GM19455 (cell line): ENCODE measurements around the gene CLDND1.

Experiments used
- ATAC-seq: cut with Tn5 transposase; IDR thresholded peaks from one replicate; pipeline ENCODE4 v1.9.1; 2021; ENCODE audit not compliant: unreplicated experiment

Gene CLDND1

DNA sequence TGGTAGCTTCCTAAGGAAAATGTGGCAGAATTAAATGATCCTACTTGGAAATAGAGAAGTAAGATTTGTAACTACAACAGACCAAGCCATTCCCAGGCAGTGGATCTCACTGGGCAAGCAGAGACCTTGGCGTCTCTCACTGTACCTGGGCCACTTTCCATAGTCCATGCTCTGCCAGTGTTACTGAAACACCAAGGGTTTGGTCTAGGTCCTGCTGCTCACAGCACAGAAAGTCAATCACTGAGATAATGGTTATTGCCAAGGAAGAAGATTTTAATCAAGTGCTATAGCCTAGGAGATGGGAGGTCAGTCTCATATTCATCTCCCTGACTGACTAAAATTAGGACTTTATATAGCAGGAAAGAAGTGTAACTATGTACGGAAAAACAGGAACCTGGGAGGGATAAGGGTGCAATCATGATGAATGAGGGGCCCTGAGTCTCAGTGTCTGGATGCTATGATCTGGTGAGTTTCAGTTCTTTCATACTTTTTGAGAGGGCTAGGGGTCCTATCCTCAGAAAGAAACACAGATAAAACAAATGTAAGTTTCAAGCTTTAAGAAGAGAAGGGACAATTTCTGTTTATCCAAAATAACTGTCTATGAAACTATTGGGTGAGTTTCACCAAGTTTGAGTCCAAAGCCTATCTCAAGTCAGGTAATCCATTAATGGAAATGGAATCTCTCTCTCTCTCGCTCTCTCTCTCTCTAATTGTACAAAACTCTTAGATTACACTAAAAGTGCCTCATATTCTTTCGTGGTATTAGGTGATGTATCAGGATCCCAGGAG is 29.7 kb upstream of the CLDND1 start:
- ATAC-seq = no peak

DNA sequence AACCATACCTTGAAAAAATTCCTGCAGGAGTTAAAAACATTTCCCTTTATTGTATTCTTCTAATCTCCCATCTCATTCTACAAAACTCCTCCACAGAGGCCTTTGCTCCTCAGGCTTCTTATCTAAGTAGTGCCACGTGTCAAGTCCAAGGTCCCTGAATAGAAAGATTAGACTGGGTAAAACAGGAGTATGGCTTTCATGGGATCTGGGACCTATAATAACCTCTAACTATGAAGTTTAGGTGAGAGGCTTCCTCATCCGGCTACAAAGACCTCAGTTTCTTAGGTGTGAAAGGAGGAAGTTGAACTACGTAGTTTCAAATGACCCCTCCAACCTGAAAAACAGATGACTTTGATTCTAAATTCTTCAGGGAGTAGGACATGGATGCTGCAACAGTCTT is 29.1 kb upstream of the CLDND1 start:
- no peak for ATAC-seq

DNA sequence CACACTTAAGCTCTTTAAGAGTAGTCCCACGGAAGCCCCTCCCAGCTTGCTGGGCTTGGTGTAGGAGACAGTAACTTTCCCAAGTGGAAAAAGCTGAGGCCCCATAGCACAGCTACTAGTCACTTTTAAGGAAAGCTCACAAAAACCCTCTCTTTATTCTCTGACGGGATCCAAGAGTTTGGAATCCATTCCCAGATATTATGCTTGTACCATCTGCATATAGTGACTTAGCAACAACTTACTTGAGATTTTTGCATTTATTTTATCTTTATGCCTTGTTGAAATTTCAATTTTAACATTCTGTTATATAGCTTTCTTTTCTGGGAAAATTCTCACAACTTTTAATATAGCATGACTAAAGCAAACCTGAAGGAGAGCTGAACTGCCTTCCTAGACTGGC is 28.5 kb upstream of the CLDND1 start:
- ATAC-seq = no peak

DNA sequence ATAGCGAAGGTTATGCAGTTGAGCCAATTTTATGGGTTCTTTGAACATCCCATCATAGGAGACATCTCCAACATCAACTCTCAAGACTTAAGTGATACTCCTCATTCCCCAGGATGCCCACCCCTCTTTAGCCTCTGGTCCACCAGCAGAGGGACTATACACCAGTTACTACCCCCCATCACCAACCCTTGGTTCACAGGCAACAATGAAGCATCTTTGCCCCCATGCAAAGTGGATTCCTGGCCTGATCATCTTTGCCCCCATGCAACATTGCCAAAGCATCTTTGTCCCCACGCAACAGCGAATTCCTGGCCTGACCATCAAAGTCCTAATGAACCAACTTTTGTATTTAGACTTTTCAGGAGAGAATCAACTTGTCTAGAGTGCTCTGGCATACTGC is 28.1 kb upstream of the CLDND1 start:
- ATAC-seq = no peak

DNA sequence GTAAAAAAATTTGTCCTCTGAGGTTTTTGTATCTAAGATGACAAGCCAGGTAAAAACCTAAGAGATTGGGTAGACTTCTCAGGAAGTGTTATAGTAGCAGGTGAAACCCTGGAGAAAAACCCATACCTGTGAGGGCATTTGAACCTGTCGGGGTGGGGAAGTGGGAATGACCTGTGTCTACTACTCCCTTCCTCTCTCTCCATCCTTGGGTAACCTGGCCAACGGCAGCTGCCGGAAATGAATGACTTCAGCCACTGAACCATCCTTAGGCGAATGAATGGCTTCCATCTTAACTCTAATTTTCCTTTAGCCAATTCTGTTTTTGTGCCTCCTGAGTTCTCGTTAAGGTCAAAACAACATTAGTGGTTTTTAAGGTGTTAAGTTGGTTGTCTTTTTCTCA is 25.8 kb upstream of the CLDND1 start:
- no peak for ATAC-seq

DNA sequence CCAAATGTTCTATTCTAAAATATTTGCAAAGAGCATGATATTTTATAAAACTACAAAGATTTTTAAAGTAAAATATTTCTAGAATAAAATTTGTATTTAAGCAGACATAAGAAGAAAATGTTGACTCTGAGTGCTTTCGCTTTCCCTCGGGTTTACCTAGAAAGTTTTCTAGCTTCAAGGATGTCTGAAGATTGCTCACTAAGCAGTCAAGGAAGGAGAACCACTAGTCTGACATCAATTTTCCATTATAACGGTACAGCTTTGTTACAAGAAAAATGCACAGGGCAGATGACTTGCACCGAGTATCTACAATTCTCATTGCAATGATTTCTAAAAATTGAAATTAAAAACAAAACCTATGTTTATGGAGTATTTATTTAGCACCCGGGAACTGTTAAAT is 23.2 kb upstream of the CLDND1 start:
- no peak for ATAC-seq

DNA sequence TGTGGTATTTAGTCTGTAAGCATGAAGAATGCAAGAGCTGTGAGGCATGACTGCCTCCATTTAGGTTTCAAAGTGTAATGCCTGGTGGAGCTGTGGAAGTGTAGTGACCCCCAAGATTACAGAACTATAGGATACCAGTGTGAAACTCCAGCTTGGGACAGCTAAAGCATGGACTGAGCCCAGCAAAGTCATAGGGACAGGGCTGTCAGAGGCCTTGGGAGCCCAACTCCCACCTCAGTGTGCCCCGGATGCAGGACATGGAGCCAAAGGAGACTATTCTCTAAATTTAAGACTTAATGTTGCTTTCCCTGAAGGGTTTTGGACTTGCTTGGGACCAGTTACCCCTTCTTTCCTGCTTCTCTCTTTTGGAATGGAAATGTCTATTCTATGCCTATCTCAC is 19.9 kb upstream of the CLDND1 start:
- no peak for ATAC-seq

DNA sequence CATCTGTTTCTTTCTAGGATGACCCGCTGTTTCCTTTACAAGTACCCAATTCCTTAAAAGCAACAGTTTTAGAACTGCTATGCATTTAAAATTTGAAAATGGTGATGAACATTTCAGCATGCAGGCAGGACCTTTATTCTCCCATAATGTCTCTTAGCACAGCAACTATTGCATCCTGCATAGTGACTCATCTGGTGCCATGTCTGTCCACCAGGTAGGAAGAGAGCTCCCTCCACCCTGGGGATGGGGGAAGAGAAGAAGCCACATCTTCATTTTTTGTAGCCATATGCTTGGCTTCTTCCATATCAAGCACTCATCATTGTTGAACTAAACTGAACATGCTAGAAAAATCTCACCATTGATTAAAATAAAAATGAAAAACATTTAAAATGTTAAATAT is 19.0 kb upstream of the CLDND1 start:
- ATAC-seq = no peak

DNA sequence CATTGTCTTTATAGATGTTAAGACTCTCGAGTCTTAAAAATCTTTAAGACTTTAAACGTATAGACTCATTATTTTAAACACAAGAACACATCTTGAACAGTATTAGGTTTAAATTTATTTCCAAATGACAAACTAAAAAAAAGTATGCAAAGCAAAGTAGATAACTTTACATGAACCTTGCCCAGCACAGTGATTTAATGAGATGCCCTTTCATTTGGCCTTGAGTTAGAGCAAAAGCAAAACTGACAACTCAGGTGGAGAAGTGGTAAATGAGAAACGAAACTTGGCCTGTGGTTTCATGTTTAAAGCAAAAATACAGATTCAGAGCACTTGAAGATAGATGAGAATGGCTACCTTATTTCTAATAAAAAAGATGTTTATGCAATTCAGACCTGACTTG is 17.6 kb upstream of the CLDND1 start:
- ATAC-seq = peak; percentile 50

DNA sequence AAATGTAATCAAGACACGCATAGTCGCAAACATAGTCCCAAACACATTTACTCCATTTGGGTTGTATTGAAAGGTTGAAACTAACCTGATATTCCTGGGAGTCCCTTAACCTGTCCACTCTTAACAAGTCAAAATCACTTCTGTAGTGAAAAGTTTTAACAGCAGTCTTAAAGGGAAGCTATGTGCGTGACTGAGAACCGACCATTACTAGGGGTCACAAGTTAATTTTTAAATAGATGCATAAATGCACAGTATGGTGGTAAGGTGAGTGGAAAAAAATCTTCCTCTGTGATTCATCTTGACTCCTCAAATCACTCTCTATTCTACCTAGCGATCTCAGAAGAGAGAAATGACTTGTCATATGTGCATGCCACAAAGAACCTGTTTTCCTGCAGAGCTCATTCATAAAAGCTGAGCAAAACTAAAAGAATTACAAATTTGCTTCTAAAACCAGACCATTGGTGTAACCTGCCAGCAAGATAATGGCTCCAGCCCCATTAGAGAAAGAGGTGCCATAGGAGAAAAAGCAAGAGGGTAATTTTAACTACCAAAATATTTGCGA is 13.8 kb upstream of the CLDND1 start:
- ATAC-seq = peak; percentile 71

DNA sequence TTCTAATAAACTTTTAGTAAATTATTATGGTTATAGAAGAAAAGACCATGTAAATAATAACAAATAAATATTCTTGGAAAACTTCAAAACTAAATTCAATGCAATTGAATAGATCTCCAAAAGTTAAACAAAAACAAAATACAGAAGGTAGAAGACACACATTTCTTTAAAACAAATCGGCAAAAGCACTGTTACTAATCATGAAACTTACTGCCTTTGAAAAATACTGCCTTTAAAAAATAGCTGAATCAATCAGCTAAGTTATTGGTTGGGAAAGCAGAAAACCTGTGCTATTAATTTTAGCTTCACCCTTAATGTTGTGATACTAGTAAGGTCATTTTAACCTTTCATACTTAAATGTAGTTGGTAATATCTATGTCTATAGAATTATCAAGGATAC is 12.0 kb upstream of the CLDND1 start:
- ATAC-seq = no peak

DNA sequence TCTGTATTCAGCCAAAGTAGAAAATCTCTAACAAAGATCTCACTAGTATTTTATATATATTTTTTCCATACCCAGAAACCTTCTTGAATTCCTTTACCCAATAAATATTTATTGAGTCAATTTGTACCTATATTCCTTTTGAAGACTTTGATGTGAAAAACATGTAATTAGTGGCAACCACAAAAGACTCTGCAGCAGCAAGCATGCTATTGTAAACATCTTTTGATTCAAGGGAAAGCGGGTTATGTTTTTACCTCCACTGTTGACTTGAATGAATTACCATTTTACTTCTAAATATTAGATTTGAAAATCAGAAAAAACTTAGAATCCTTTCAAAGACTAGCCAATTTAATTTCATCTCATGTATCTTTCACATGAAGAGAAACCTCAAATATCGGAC is 11.5 kb upstream of the CLDND1 start:
- no peak for ATAC-seq

DNA sequence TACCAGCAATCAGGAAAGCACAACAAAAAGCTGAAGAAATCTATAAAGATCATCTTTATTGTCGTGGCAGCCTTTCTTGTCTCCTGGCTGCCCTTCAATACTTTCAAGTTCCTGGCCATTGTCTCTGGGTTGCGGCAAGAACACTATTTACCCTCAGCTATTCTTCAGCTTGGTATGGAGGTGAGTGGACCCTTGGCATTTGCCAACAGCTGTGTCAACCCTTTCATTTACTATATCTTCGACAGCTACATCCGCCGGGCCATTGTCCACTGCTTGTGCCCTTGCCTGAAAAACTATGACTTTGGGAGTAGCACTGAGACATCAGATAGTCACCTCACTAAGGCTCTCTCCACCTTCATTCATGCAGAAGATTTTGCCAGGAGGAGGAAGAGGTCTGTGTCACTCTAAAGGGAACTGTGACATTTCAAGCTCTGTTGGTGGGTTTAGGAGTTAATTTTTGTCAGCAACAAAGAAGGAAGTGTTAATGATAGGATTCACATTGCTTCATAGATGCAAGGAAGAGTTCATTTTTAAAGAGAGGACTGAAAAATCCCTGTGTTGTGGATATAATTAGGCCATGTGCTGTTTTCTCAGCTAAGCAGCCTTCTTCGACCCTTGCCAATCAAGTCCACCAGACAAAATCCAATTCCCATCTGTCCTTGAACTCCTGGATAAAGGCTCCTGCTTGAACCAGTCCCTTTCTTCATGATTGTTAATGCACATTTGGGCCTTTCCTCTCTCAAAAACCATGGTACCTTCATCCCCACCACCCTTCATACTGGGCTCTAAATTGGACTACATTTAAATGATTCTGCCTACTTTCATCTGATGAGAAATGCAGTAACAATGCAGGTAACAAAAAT is 10.2 kb upstream of the CLDND1 start:
- no peak for ATAC-seq

DNA sequence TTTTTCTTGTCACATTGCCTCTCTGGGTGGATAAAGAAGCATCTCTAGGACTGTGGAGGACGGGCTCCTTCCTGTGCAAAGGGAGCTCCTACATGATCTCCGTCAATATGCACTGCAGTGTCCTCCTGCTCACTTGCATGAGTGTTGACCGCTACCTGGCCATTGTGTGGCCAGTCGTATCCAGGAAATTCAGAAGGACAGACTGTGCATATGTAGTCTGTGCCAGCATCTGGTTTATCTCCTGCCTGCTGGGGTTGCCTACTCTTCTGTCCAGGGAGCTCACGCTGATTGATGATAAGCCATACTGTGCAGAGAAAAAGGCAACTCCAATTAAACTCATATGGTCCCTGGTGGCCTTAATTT is 9.6 kb upstream of the CLDND1 start:
- peak; percentile 1 for ATAC-seq

DNA sequence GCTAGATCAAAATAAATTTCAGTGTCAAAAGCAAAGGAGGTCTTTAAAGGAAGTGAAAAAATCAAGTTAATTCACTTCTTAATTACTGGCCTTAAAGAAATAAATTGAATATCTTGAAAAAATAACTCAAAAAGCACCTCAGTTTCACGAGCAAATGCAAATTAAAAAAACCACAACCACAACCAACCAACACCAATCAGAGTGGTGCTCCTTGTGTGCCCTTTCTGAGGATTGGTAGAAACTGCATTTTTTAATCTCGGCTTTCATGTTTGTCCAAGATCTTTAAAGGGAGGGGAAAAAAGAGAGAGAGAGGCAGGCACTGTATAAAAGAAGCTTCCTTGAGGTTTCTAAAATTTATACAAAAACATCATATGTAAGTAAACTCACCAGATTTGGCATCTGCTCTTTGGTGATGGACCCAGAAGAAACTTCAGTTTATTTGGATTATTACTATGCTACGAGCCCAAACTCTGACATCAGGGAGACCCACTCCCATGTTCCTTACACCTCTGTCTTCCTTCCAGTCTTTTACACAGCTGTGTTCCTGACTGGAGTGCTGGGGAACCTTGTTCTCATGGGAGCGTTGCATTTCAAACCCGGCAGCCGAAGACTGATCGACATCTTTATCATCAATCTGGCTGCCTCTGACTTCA is 9.0 kb upstream of the CLDND1 start, which contains the start of gene GPR15:
Gene GPR15 (plus strand): TSS at position 357 of the 653 bp plus-strand sequence. CDS start 56 bp downstream, at position 413.
- peak; percentile 38 for ATAC-seq

DNA sequence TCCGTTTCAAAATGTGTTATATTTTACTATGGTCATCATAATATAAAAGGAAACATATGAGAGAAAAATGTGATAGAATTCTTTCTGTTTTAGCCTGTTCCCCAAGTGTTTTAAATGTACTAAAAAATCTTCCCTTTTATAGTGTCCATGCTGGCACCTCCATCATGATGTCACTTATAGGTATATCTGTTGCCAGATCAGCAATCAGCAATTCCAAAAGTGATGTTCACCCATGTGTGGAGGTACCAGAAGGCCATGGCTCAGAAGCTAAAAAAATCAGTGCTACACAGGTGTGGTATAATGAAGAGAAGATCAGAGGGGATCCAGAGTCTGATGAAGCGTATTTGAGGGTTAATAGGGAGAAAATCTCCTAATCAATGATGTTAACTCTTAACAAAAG is 8.0 kb upstream of the CLDND1 start:
- no peak for ATAC-seq

DNA sequence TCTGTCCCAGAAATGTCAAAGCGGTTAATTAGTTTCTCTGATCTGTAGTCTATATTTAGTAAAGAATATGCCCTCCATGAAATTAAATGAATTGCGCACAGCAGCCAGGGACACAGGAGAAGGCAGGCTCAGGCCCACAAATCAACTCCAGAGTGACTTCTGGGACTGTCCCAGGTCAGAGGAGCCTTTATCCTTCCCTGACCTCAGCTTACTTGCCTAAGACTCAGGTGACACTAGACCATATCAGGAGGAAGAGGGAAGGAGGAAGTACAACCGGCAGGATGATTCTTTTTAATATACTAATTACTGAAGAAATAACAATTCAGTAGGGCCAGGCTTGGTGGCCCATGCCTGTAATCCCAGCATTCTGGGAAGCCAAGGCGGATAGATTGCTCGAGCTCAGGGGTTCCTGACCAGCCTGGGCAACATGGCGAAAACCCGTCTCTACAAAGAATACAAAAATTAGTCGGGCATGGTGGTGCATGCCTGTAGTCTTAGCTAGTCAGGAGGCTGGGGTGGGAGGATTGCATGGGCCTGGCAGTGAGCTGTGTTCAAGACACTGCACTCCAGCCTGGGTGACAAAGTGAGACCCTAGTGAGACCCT is 7.3 kb upstream of the CLDND1 start:
- no peak for ATAC-seq

DNA sequence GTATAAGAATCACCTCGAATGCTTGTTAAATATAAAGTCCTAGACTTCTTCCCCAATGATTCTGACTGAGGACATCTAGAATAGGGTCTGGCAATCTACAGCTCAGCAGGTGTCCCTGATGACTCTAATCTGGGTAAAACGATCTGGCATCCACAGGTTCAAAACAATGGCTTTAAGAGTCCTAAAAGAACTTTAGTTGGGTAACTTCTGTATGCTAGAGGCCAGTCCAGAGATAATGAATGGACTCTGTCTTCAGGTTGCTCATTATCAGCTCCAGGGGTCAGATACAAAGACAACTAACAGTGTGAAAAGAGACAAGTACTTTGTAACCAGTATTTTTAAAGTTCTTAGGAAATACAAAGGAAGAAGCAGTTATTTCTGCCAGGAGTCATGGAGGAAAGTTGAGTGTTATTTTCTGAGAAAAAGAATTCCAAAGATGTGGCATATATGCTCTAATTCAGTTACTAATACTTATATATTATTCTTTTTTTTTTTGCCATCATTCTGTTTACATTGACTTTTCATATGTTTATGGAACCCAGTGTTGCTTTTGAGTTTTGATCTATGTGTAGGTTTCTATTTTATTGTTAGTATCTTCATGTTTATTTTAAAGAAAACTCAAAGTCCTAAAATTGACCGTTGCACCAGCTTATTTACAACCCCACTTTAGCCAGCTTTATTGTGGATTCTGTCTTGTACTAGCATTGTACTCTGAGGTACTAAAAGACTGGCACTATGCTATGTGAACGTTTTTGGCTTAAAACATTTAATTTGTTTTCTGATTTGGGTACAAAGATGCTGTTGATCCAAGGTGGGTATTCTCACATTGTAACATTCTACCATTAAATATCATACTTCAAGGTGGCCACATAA is 6.0 kb upstream of the CLDND1 start:
- no peak for ATAC-seq

DNA sequence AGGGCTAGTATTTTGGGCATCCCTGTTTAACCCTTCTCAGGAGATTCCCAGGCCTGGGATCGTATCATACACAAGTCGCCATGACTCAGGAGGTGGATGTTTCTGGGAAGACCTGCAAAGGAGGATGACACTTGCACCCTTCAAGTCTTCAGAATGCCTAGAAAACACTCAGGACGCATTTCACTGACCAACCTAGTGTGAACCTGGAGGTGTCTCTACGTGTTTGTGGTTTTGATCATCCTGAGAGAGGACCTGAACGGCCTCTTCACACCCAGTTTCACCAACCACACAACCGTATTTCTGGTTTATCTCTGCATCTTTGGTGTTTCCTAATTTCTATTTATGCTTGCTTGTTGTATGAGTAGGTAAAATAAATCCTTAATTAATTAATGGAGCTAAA is 2.8 kb upstream of the CLDND1 start:
- ATAC-seq = no peak

DNA sequence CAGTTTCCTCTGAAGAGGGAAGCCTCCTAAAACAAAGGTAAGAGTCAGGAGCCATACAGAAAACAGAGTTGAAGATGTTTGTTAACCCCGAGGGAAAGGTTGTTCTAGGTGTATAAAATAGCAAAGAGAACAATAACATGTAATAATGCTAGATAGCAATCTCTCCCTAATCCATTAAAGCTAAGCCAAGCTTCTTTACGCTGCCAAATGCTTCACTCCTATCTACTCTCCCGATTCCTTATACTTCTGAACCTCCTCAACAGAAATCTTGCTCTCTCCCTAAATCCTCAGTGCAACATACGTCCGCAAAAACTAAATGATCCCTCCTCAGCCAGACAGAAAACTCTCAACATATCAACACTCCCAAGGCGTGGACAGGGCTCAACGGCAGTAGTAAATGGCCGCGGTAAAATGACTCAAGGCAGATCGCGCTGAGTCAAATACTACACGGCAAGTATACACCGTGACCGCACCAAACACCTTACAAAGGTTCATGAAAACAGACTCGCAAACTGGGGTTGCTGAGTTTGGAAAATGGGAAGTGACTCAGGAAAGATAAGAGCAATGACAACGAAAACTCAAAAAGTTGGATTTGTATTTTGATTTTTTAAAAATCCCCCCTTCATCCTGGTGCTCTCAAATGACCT is 682 bp downstream of the CLDND1 start:
- ATAC-seq = peak; percentile 53
